T-helper 9 cell (primary cell): ENCODE results near the gene MRTO4.
"Not testable (repeated sequence)": the region's sequence is repeated elsewhere in the genome, so short reads cannot be mapped to it uniquely, and the experiment has no call there.

Experiments
- DNase-seq: peaks from one replicate; pipeline ENCODE4 v3.0.0-alpha.2; 2020

Gene MRTO4

GRCh38 chr1:19273106-19273843 is 21.7 kb downstream of the MRTO4 start:
- DNase-seq = no peak

- not testable (repeated sequence) for DNase-seq
Observed at GRCh38 chr1:19273844-19274531, 22.4 kb downstream of the MRTO4 start.

DNA sequence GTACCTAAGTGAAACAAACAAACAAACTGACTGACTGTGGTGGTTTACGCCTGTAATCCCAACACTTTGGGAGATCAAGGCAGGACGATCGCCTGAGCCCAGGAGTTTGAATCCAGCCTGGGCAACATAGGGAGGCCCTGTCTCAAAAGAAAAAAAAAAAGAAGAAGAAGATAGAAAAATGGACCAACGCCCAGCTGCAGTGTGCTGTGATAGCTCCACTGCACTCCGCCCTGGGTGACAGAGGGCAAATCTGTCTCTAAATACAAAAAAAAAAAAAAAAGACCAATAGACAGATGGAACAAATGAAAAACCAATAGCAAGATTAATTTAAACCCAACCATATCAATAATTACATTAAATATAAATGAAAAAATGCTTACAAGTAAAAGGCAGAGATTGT is 23.0 kb downstream of the MRTO4 start:
- no peak for DNase-seq

DNA sequence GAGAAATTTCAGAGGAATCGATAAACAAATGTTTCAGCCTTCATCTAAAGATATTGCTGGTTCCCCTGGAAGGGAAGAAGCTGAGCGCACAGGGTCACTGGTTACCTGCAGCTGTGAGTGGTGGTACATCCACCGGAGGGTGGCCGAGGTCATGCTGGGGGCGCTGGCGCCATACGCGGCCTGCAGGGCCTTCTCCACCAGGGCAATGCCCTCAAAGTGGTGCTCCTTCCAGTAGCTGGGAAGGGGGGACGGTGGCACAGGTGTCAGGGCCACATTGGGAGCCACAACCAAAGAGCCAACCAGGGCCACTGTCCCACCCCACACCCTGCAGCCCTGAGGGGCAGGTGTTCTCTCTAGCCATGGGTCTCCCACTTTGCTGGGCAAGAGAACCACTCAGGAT is 32.3 kb downstream of the MRTO4 start:
- DNase-seq = no peak

DNA sequence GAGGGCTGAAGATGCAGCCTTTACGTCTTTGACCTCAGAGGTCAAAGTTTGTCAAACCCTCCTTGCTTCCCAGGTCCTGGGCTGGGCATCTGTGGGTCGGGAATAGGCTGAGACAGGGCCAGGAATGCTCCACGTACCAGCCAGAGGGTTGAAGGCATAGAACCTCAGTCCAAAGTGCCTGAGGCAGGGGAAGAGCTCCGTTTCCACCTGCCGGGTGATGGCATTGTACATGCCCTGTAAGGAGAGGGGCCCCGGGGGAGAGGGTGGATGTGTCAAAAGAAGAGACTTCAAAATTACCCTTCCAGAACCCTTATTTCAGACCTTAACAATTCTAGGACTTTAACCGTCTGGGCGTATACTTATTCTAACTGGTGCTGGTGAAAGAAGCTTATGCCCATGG is 33.3 kb downstream of the MRTO4 start:
- no peak for DNase-seq

DNA sequence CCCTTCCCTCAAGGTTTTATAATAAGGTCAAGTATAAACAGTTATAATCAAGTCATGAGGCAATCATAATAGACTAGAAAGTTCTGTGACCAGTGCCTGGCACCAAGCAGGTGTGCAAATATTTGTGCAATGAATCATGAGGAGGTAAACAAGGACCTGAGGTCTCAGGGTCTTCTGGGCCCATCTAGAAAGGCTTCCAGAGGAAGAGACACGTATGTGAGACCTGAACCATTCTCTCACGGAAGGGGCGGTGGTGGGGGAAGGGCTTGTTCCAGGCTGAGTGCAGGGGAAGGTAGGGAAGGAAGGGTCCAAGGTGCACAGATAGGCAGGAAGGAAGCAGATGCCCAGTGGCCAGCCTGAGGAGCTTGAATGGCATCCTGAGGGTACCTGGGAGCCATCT is 33.8 kb downstream of the MRTO4 start:
- not testable (repeated sequence) for DNase-seq

GRCh38 chr1:19285807-19286206 is 34.2 kb downstream of the MRTO4 start:
- DNase-seq = not testable (repeated sequence)

- DNase-seq = no peak
Observed at GRCh38 chr1:19287436-19288185, 36.0 kb downstream of the MRTO4 start.

- DNase-seq = peak; percentile 40
Observed at GRCh38 chr1:19288324-19289241, 37.0 kb downstream of the MRTO4 start, which contains the start of gene AKR7A3. AKR7A3 (minus strand) TSS chr1:19288770; CDS start chr1:19288709, 61 bp downstream.

GRCh38 chr1:19289244-19289643 is 37.6 kb downstream of the MRTO4 start:
- DNase-seq = no peak

- no peak for DNase-seq
Observed at GRCh38 chr1:19294638-19295037, 43.0 kb downstream of the MRTO4 start.

GRCh38 chr1:19300211-19300610 is 48.6 kb downstream of the MRTO4 start:
- DNase-seq = no peak

- DNase-seq = not testable (repeated sequence)
Observed at GRCh38 chr1:19304081-19304480, 52.5 kb downstream of the MRTO4 start.

- no peak for DNase-seq
Observed at GRCh38 chr1:19305880-19306279, 54.3 kb downstream of the MRTO4 start.

- no peak for DNase-seq
Observed at GRCh38 chr1:19306941-19307340, 55.3 kb downstream of the MRTO4 start.

GRCh38 chr1:19307794-19308508 is 56.3 kb downstream of the MRTO4 start:
- DNase-seq = no peak

DNA sequence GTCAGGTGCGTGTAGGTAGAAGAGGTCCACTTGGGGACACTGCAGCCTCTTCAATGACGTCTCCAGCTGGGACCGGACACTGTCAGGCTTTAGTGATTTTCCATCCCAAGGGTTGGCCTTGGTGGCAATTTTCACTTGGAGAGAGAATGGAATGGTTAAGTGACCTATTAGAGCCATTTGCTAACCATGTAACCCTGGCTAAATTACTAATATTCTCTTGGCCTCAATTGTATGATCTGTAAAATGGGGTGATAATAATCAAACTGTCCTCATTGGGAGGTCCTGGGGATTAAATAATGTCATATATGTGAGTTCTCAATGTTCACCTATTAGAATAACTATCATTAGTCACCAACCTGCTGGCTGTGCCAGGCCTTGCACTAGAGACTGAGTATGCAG is 56.9 kb downstream of the MRTO4 start:
- no peak for DNase-seq

DNA sequence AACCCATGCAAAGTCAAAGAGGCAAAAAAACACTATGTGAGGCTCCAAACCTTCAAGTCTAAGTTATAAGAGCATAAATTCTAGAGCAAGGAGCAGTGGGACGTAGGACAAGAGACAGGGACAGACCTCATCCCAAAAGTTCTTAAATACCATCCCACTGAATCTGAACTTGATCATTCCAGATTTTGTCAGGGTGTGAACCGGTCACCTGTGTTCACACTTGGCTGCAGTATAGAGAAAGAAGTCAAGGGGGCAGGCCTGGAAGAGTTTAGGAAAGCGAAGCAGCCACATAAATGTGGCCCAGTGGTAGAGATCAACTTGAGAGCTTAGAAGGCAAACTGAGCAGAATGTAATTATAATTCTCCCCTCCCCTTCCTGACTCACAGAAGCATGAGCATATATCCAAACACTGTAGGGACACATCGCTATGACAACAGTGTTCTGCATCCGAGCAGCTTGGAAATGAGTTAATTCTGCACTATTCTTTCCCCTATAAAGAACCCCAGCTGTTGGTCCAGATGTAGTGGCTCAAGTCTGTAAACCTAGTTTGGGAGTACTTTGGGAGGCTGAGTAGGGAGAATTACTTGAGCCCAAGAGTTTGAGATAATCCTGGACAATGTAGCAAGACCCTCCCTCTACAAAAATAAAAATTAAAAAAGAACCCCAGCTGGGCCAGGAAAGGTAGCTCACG is 57.7 kb downstream of the MRTO4 start:
- no peak for DNase-seq
